ENCODE measurements around the gene MICAL3. TPM values are rescaled to one million over a fixed set of nuclear protein-coding genes. Genes with fewer than 3 reads are reported as not detected.
"Not testable (repeated sequence)": the region's sequence is repeated elsewhere in the genome, so short reads cannot be mapped to it uniquely, and the experiment has no call there.

The MICAL3 gene
- total RNA-seq, 1 donor from 2014 or later: 33.6 TPM

DNA sequence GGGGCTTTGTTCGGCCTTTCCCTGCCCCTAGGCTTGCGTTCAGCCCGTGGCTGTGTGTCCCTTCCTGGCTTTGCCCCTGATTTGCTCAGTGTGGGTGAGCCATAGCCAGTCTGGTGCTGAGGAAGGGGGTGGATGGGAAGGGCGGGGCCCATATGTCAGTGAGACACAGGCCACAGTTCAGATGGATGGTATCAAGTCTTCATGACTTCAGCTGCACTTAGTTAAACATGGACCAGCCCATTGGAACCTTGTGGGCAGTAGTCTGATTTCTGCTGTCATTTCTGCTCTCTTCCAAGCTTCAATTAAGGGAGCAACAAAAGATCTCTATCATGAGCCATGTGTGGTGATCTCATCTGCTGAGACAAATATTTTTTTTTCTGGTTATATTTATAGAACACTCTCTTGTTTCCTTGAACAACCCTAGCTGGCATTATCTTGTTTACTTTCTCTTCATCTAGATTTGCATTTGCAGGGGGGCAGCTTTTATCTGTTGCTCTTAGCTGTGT is 31.9 kb upstream of the MICAL3 start:
- no peak overlapping the region for H3K4me3 ChIP-seq
- no peaks in the 10 kb centered on the region for H3K9me3 ChIP-seq (ENCODE audit: low read depth)
- Mint-ChIP-seq H3K9me3 (peaks cover 6% of the 10 kb centered on the region), H3K4me1 (peaks cover 9% of the 10 kb centered on the region), H3K36me3 (no peaks in the 10 kb centered on the region), H3K27me3 (ENCODE audit: insufficient read depth, low read depth) (peaks cover 3% of the 10 kb centered on the region), H3K4me3 (no peak overlapping the region), H3K27ac (no peak overlapping the region)
- H4K20me1 ChIP-seq (ENCODE audit: low read depth): no peaks in the 10 kb centered on the region
- H3K4me2 ChIP-seq: no peak overlapping the region
- no peaks in the 10 kb centered on the region for H3K4me1 ChIP-seq
- no peaks in the 10 kb centered on the region for H3K27me3 ChIP-seq
- TF ChIP-seq EZH2phosphoT487 (IDR thresholded peaks at IDR 0.05) (no peak), CTCF (IDR thresholded peaks at IDR 0.05) (no peak), EZH2 (IDR thresholded peaks at IDR 0.05) (no peak)
- no peak overlapping the region for H3K27ac ChIP-seq
- no peaks in the 10 kb centered on the region for H3K79me2 ChIP-seq (ENCODE audit: low read depth)
- H3F3A ChIP-seq (ENCODE audit: low read depth): no peaks in the 10 kb centered on the region
- no peak overlapping the region for H3K9ac ChIP-seq
- no peaks in the 10 kb centered on the region for H3K36me3 ChIP-seq
- H2AFZ ChIP-seq (replicated peaks): no peak overlapping the region
- DNase-seq (ENCODE audit: low spot score): no peak

GRCh38 chr22:18055619-18056160 is 31.3 kb upstream of the MICAL3 start:
- no peaks in the 10 kb centered on the region for H4K20me1 ChIP-seq (ENCODE audit: low read depth)
- H3K9ac ChIP-seq: no peak overlapping the region
- Mint-ChIP-seq H3K27me3 (ENCODE audit: insufficient read depth, low read depth) (peaks cover 3% of the 10 kb centered on the region), H3K4me1 (peaks cover 7% of the 10 kb centered on the region), H3K27ac (no peak overlapping the region), H3K9me3 (peaks cover 6% of the 10 kb centered on the region), H3K4me3 (no peak overlapping the region), H3K36me3 (no peaks in the 10 kb centered on the region)
- TF ChIP-seq EZH2phosphoT487 (IDR thresholded peaks at IDR 0.05) (no peak), CTCF (IDR thresholded peaks at IDR 0.05) (no peak), EZH2 (IDR thresholded peaks at IDR 0.05) (no peak)
- no peak for DNase-seq (ENCODE audit: low spot score)
- no peaks in the 10 kb centered on the region for H3K36me3 ChIP-seq
- H3K4me1 ChIP-seq: no peaks in the 10 kb centered on the region
- H3K79me2 ChIP-seq (ENCODE audit: low read depth): no peaks in the 10 kb centered on the region
- H3F3A ChIP-seq (ENCODE audit: low read depth): no peaks in the 10 kb centered on the region
- no peak overlapping the region for H3K27ac ChIP-seq
- H3K27me3 ChIP-seq: no peaks in the 10 kb centered on the region
- no peaks in the 10 kb centered on the region for H3K9me3 ChIP-seq (ENCODE audit: low read depth)
- H2AFZ ChIP-seq (replicated peaks): no peak overlapping the region
- no peak overlapping the region for H3K4me3 ChIP-seq
- no peak overlapping the region for H3K4me2 ChIP-seq

DNA sequence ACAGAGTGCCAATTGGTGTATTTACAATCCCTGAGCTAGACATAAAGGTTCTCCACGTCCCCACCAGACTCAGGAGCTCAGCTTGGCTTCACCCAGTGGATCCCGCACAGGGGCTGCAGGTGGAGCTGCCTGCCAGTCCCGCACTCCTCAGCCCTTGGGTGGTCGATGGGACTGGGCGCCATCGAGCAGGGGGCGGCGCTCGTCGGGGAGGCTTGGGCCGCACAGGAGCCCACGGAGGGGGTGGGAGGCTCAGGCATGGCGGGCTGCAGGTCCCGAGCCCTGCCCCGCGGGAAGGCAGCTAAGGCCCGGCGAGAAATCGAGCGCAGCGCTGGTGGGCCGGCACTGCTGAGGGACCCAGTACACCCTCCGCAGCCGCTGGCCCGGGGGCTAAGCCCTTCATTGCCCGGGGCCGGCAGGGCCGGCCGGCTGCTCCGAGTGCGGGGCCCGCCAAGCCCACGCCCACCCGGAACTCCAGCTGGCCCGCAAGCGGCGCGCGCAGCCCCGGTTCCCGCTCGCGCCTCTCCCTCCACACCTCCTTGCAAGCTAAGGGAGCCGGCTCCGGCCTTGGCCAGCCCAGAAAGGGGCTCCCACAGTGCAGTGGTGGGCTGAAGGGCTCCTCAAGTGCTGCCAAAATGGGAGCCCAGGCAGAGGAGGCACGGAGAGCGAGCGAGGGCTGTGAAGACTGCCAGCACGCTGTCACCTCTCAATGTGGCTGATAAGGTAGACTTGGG is 29.0 kb upstream of the MICAL3 start:
- H2AFZ ChIP-seq (replicated peaks); H3K36me3 ChIP-seq; H3K4me2 ChIP-seq; H3K4me3 Mint-ChIP-seq; H3F3A ChIP-seq (ENCODE audit: low read depth); H3K4me3 ChIP-seq; H3K4me1 ChIP-seq; H3K27me3 ChIP-seq; H3K79me2 ChIP-seq (ENCODE audit: low read depth); H3K36me3 Mint-ChIP-seq; DNase-seq (ENCODE audit: low spot score); H3K9me3 Mint-ChIP-seq; H3K27ac Mint-ChIP-seq; H3K27me3 Mint-ChIP-seq (ENCODE audit: insufficient read depth, low read depth); H3K4me1 Mint-ChIP-seq; H3K27ac ChIP-seq; H4K20me1 ChIP-seq (ENCODE audit: low read depth); H3K9ac ChIP-seq; H3K9me3 ChIP-seq (ENCODE audit: low read depth): not testable (repeated sequence)

DNA sequence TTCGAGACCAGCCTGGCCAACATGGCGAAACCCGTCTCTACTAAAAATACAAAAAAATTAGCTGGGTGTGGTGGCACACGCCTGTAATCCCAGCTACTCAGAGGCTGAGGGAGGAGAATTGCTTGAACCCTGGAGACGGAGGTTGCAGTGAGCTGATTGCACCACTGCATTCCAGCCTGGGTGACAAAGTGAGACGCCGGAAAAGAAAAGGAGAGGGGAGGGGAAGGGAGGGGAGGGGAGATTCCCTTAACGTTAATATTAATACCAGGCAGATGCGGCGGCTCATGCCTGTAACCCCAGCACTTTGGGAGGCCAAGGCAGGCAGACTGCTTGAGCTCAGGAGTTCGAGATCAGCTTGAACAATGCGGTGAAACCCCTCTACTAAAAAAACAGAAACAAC is 26.8 kb upstream of the MICAL3 start:
- H2AFZ ChIP-seq (replicated peaks); H3K27me3 ChIP-seq; DNase-seq (ENCODE audit: low spot score); H3K27ac ChIP-seq; H3K27ac Mint-ChIP-seq; H3K9ac ChIP-seq; H3K4me1 ChIP-seq; H3K4me3 Mint-ChIP-seq; H3K4me3 ChIP-seq; H3K27me3 Mint-ChIP-seq (ENCODE audit: insufficient read depth, low read depth); H3K36me3 Mint-ChIP-seq; H3K4me1 Mint-ChIP-seq; H3K9me3 ChIP-seq (ENCODE audit: low read depth); H3F3A ChIP-seq (ENCODE audit: low read depth); H3K4me2 ChIP-seq; H3K79me2 ChIP-seq (ENCODE audit: low read depth); H3K9me3 Mint-ChIP-seq; H3K36me3 ChIP-seq; H4K20me1 ChIP-seq (ENCODE audit: low read depth): not testable (repeated sequence)

All from neural progenitor cell (in vitro differentiated cells).